Activated gamma-delta T cell treated with Interleukin-2 at 50 U/mL for 16 hours (primary cell): ENCODE results near the gene MPG.
A peak's percentile ranks its signal among the peaks of the same experiment; 100 is the strongest.

ENCODE experiments used
- DNase-seq: peaks from one replicate; pipeline ENCODE4 v3.0.0-alpha.2; 2020

MPG gene

GRCh38 chr16:50769-51591, 27.0 kb upstream of the MPG start:
- DNase-seq = no peak

DNA sequence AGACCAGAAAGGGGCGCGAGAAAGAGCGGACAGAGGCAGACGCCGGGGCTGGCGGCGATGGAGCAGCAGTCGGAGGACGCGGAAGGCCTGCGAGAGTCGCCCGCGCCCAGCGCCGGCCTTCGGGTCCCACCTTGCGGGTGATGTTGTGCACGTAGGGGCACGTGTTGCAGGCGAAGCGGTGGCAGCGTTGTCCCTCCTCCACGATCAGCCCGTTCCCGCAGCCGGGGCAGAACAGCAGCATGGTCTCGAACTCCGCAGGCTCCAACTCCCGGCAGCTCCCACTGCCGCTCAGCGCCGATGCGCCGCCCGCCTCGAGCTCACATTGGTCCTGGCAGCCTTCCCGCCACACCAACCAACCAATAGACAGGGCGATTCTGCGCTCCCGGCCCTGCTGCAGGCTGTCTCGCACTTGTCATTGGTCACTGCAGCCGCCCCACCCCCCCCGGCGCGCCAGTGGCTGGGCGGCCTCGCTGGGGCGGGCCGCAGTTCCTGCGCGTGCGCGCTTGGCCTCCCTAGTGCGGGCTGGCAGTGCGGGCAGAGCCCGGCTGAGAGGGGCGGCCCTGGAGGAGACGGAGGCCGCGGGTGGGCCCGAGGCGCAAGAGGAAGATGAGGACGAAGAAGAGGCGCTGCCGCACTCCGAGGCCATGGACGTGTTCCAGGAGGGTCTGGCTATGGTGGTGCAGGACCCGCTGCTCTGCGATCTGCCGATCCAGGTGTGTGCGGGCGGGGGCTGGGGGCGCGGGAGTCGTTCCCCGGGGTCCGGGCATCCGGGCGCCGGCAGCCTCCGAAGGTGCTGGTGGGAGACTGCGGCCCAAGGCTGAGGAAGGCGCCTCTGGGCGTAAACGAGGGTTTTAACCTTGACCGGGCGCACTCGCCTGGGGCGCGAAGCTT, 24.4 kb upstream of the MPG start, which contains the start of the genes POLR3K and SNRNP25:
TSS of gene POLR3K (minus strand) at position 263 of the 891 bp plus-strand sequence. CDS start at position 241, 22 bp downstream.
TSS of gene SNRNP25 (plus strand) at position 483 of the 891 bp plus-strand sequence. CDS start at position 672, 189 bp downstream.
- peak; percentile 97 for DNase-seq

DNA sequence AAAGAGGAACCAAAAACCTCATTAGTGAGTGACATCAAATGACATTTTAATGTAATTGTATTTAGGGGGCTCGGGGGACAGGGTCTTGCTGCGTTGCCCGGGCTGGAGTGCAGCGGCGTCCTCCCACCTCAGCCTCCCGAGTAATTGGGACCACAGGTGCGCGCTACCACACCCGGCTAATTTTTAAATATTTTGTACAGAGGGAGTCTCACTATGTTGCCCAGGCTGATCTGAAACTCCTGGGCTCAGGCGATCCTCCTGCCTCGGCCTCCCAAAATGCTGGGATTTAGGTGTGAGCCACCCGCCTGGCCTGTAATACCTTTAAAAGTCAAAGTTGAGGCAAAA, 23.8 kb upstream of the MPG start:
- DNase-seq = no peak

DNA sequence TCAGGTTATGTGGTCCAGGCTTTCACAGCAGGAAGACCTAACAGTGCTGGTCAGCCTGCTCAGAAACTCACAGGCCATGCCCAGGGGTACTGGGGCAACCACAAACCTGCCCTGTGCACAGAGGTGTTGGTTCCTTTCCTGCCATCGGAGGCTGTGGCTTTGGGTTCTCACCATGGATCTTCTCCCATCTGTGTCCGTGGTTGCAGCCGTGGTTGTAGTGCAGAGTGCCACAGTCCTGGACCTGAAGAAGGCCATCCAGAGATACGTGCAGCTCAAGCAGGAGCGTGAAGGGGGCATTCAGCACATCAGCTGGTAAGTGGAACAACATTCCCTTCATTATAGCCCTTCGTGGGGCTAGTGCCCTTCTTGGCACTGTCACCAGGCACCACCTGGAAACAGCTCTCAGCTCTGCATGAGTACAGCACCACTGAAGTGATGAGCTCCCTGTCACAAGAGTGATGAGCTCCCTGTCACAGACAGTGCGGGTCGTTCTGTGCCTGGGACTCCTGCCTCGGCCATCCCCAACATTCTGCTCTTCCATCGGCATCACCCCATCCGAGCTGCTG, 22.4 kb upstream of the MPG start:
- DNase-seq = no peak

DNA sequence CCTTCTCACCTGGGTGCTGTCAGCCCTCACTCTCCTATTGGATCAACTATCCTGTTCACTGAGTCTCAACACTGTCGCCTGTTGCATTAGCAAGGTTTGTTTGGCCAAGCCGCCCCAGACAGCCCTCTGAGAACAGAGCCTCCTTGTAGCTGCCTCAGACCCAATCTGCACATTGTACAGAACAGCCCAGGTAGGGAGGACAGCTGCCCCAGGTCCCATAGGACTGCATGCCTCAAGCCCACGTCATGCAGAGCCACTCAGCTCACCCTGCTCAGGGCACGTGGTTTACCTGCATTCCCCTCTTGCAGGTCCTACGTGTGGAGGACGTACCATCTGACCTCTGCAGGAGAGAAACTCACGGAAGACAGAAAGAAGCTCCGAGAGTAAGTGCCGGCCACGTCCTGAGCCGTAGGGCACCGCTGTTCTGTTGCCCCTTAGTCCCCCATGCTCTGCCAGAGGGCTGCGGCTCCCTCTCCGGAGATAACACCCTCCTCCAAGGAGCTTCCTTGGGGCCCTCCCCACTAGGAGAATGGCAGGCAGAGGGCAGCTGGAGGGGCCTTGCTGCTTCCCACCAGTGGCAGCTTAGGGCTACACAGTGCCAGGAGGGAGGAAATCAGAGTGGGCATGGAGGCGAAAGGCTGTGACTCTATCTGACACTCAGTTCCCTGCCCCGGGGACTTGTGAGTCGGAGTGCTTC, 21.6 kb upstream of the MPG start:
- no peak for DNase-seq

GRCh38 chr16:57711-58110, 20.3 kb upstream of the MPG start:
- no peak for DNase-seq

DNA sequence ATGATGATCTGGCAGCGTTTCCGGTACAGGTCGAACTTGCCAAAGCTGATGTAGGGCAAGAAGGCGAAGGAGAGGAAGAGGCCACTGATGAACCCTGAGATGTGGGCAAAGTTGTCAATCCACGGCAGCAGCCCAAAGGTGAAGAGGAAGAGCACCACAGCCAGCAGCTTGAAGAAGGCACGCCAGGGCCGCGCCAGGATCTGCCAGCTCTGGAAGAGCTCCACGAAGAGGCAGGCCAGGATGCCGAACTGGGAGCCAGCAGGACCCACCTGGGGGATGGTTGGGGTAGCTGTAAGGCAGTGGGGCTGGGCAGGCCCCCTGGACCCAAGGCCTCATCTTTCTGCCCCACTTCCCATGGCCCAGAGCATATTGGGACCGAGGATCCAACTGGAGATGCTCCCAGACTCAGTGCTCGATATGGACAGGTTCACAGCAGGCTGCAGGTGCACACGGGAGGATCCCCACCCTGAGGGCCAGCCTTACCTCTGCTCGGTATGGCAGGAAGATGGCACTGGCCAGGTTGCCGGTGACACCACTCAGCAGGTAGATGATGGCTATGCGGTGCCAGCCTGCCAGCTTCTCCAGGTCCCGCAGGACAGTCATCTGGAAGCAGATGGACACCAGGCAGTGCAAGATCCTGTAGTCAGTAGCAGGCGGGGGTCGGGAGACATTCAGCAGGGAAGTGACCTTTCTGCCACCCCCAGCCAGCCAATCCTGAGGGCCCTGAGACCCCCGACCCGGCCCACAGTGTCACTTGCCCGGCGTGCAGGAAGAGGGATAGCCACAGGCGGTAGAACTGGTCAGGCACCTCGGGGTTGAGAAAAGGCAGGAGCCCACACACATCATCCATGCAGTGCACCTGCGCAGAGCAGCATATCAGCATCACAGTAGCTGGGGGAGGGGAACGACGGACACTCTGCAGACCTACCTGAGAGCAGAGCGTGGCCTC, 19.3 kb upstream of the MPG start:
- no peak for DNase-seq

- DNase-seq = no peak
Observed at GRCh38 chr16:59440-60059, 18.5 kb upstream of the MPG start.

DNA sequence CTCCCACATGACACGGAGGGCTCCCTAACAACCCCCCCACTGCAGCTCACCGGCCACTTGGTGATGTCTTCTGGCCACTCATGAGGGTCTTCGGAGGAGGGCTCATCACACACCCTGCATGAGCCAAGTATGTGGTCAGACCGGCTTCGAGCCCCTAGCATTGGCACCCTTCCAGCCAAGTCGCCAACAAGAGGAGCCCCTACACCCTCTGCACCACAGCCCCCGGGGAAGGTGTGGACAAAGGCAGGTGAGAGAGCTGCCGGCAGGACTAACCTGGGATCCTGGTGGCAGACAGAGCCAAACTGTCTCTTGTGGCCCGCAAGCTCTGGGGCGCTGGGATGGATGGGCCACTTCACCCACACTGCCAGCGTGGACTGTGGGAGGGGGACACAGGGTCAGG, 17.9 kb upstream of the MPG start:
- no peak for DNase-seq

DNA sequence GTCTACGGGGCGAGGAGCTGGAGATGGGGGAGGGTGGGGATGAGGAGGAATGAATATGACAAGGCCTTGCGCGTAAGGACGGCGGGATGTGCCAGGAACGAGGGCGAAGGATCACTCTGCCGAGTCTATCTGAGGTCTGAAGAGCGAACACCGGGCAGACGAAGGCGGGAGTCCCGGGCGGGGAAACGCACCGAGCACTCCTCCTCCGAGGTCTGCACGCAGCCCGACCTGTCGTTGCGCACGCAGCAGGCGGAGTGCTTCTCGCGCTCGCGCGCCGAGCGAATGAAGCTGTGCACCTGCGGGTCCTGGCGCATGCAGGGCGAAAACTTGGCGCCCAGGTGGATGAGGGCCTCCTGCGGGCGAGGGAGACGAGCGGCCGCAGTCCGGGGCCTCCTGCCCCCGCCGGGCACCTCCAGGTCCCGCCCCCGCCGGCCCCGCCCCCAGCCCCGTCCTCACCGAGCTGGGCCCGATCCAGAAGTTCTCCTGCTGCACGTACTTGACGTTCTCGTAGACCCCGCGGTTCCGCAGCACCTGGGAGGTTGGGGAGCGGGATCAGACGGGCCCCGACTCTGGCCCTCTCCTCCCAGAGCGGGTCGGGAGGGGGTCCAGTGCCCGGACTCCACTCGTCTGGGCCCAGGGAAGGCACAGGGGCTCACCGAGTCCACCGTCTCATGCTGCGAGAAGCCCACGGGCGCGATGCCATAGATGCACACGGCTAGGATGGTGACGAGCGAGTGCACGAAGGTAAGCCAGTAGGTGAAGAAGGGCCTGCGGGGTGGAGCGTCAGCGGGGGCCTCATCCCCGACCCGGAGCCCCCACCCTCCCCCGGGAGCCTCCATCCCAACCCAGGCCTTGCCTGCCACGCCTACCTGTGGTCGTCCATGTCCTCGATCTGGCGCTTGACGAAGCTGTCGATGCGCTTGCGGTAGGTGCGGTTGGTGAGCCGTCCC, 16.8 kb upstream of the MPG start:
- no peak for DNase-seq

GRCh38 chr16:61879-62281, 16.1 kb upstream of the MPG start:
- DNase-seq = no peak

DNA sequence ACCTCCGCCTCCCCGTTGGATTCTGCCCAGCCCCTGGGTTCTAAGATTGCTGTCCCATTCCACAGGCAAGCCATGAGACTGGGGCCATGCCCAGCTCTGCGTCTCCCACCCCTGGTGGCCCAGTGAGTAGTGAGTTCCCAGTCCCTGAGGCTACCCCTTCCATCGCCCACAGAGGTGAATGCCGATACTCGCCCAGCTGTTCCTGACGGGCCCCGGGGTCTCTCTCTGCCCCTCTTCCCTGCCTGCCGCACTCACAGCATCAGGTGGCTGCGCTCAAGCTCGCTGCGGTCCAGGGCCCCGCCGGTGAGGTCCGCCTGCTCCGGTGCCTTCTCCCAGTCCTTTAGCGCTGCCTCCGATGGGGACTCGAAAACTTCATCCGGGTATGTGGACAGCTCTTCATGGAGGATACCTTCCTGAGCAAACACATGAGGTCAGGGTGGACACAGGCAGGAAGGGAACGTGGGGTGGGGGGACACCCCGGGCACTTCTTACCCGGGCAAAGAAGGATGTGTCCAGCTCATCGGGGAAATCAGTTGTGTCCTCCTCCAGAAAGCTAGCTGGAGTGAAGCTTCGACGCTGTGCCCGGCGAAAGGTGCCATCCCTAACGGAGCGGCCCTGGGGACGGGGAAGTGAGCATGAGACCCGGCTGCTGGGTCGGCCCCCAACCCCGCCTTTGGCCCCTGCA, 15.6 kb upstream of the MPG start:
- DNase-seq = no peak

DNA sequence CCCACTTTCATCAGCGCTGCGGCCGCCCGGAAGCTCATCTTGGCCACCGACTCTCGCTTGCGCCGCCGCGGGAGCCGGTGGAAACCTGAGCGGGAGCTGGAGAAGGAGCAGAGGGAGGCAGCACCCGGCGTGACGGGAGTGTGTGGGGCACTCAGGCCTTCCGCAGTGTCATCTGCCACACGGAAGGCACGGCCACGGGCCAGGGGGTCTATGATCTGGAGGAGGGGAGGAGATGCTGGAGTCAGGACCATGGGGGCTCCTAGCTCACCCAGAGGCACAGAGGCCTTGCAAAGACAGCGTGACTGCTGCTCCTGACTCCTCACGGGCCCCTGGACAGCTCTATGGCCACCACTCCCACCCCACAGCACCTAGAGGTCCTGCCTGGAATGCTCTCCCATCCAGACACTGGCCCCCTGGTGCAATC, 15.0 kb upstream of the MPG start:
- DNase-seq = no peak

DNA sequence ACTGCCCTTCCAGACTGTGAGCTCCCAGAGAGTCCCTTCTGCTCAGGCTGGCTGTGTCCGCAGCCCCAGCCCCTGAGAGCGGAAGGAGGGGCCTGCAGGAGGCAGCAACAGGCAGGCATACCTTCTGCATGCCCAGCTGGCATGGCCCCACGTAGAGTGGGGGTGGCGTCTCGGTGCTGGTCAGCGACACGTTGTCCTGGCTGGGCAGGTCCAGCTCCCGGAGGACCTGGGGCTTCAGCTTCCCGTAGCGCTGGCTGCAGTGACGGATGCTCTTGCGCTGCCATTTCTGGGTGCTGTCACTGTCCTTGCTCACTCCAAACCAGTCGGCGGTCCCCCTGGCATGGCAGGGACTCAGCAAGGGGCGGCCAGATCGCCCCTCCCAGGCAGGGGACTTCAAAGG, 14.6 kb upstream of the MPG start:
- no peak for DNase-seq

- no peak for DNase-seq
Observed at GRCh38 chr16:63998-64913, 13.8 kb upstream of the MPG start.

GRCh38 chr16:64914-65255, 13.1 kb upstream of the MPG start:
- no peak for DNase-seq

DNA sequence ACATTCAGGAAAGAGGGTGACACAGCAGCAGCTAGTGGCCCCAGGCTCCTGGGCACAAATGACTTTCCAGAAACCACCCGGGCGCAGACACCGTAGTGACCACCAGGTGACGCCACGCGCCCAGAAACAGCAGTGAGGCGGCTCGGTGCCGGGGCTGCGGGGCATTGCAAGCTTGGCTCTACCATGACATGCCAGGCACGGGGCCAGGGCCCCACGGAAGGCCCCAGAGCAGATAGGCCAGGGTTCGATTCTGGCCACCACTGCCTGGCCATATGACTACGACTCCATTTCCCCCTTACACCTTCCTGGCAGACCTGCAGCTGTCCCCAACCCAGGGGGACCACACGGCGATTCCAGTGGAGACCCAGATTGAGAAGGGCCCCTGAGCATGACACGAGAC, 12.3 kb upstream of the MPG start:
- DNase-seq = peak; percentile 85
